Astrocyte of the spinal cord (primary cell): ENCODE measurements around the gene PANX3.

Experiments
- DNase-seq: peaks from one replicate; pipeline ENCODE4 v3.0.0; 2011; ENCODE audit warnings: low read depth, low spot score
- H3K4me3 ChIP-seq: 2 replicates; pipeline ENCODE4 v1.5.1; 2011; ENCODE audit warnings: low read depth, mild to moderate bottlenecking, low read length, moderate library complexity
- in situ Hi-C: cut with HindIII; loops from 2 replicates; pipeline ENCODE4 v1.10.0; 2017; ENCODE audit warnings: low sequenced_read_pairs
- TF ChIP-seq, protein P1 (sequence below): IDR thresholded peaks from 2 replicates; pipeline ENCODE4 v1.5.1; 2012; ENCODE audit warnings: low read depth, mild to moderate bottlenecking, low read length, inconsistent platforms

Gene PANX3

GRCh38 chr11:124662106-124662505 lies 50.9 kb downstream of the PANX3 start:
- DNase-seq, result no peak

GRCh38 chr11:124663861-124664260 lies 52.6 kb downstream of the PANX3 start:
- H3K4me3 ChIP-seq, result no peak overlapping the region
- no peak for DNase-seq
- TF ChIP-seq, protein P1, sequence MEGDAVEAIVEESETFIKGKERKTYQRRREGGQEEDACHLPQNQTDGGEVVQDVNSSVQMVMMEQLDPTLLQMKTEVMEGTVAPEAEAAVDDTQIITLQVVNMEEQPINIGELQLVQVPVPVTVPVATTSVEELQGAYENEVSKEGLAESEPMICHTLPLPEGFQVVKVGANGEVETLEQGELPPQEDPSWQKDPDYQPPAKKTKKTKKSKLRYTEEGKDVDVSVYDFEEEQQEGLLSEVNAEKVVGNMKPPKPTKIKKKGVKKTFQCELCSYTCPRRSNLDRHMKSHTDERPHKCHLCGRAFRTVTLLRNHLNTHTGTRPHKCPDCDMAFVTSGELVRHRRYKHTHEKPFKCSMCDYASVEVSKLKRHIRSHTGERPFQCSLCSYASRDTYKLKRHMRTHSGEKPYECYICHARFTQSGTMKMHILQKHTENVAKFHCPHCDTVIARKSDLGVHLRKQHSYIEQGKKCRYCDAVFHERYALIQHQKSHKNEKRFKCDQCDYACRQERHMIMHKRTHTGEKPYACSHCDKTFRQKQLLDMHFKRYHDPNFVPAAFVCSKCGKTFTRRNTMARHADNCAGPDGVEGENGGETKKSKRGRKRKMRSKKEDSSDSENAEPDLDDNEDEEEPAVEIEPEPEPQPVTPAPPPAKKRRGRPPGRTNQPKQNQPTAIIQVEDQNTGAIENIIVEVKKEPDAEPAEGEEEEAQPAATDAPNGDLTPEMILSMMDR, result no peak
- in situ Hi-C loops, result no loop called here

More at GRCh38 chr11:124662106-124662505, 50.9 kb downstream of the PANX3 start:
- no peak overlapping the region for H3K4me3 ChIP-seq
- TF ChIP-seq, protein P1, result no peak
- in situ Hi-C loops, result no loop called here

- DNase-seq, result no peak
- TF ChIP-seq, protein P1, result no peak
- in situ Hi-C loops, result no loop called here
- no peak overlapping the region for H3K4me3 ChIP-seq
Measured at GRCh38 chr11:124667601-124668000, 56.4 kb downstream of the PANX3 start.

GRCh38 chr11:124669193-124669592 lies 58.0 kb downstream of the PANX3 start:
- DNase-seq, result peak; percentile 48
- in situ Hi-C loops, result no loop called here
- H3K4me3 ChIP-seq, result no peak overlapping the region
- TF ChIP-seq, protein P1, result peak; percentile 69
